HPDE6-E6E7 (cell line): ENCODE measurements around the gene TMEM132D.
"Not testable (repeated sequence)": the region's sequence is repeated elsewhere in the genome, so short reads cannot be mapped to it uniquely, and the experiment has no call there.

ENCODE experiments used
- DNase-seq: peaks from one replicate; pipeline ENCODE4 v3.0.0; 2011; ENCODE audit warnings: missing footprints; ENCODE audit errors: extremely low spot score

TMEM132D gene

GRCh38 chr12:129237881-129238280 lies 665.9 kb downstream of the TMEM132D start:
- DNase-seq, result no peak

GRCh38 chr12:129234209-129234608 lies 669.6 kb downstream of the TMEM132D start:
- DNase-seq, result no peak

- no peak for DNase-seq
These were observed 672.3 kb downstream of the TMEM132D start for GRCh38 chr12:129231491-129231890.

- DNase-seq, result no peak
These were observed 672.8 kb downstream of the TMEM132D start for GRCh38 chr12:129230995-129231394.

- no peak for DNase-seq
These were observed 677.0 kb downstream of the TMEM132D start for GRCh38 chr12:129226851-129227250.

- no peak for DNase-seq
These were observed 677.8 kb downstream of the TMEM132D start for GRCh38 chr12:129226005-129226404.

- no peak for DNase-seq
These were observed 688.3 kb downstream of the TMEM132D start for GRCh38 chr12:129215556-129215955.

- DNase-seq, result no peak
These were observed 690.3 kb downstream of the TMEM132D start for GRCh38 chr12:129213551-129213950.

- no peak for DNase-seq
These were observed 691.8 kb downstream of the TMEM132D start for GRCh38 chr12:129211862-129212630.

- no peak for DNase-seq
These were observed 695.3 kb downstream of the TMEM132D start for GRCh38 chr12:129208566-129208965.

- no peak for DNase-seq
These were observed 696.7 kb downstream of the TMEM132D start for GRCh38 chr12:129207084-129207483.

GRCh38 chr12:129203456-129203855 lies 700.4 kb downstream of the TMEM132D start:
- no peak for DNase-seq

GRCh38 chr12:129202109-129202814 lies 701.6 kb downstream of the TMEM132D start:
- no peak for DNase-seq

- DNase-seq, result no peak
These were observed 702.8 kb downstream of the TMEM132D start for GRCh38 chr12:129201029-129201428.

- DNase-seq, result no peak
These were observed 703.2 kb downstream of the TMEM132D start for GRCh38 chr12:129200576-129200975.

- DNase-seq, result no peak
These were observed 706.9 kb downstream of the TMEM132D start for GRCh38 chr12:129196927-129197326.

GRCh38 chr12:129195081-129195480 lies 708.7 kb downstream of the TMEM132D start:
- no peak for DNase-seq

- DNase-seq, result no peak
These were observed 710.5 kb downstream of the TMEM132D start for GRCh38 chr12:129193263-129193871.

GRCh38 chr12:129190827-129191226 lies 713.0 kb downstream of the TMEM132D start:
- DNase-seq, result no peak

GRCh38 chr12:129189879-129190278 lies 713.9 kb downstream of the TMEM132D start:
- DNase-seq, result not testable (repeated sequence)

- DNase-seq, result no peak
These were observed 716.9 kb downstream of the TMEM132D start for GRCh38 chr12:129186952-129187351.

- DNase-seq, result no peak
These were observed 718.0 kb downstream of the TMEM132D start for GRCh38 chr12:129185855-129186254.
